Ovary (tissue), 9 donors: ENCODE data around the gene CLIC3. TPM values are rescaled to one million over a fixed set of nuclear protein-coding genes. Genes with fewer than 3 reads are reported as not detected.
A peak's percentile ranks its signal among the peaks of the same experiment; 100 is the strongest.

Experiments used
- DNase-seq, 5 donors: peaks; one replicate each; pipeline ENCODE4 v3.0.0-alpha.2; 2019 to 2020
- H3K27ac ChIP-seq, 2 donors: fragments of 200-600 bp; one replicate each; pipeline versions ENCODE4 v1.5.1 to v1.8.0; 2019 to 2022
- H3K27me3 ChIP-seq: fragments of 200-600 bp; one replicate; pipeline ENCODE4 v1.8.0; 2022
- H3K36me3 ChIP-seq: fragments of 200-600 bp; sonication (generic); one replicate; pipeline ENCODE4 v1.5.1; 2019
- H3K4me1 ChIP-seq: one replicate; pipeline ENCODE4 v1.8.1; 2013; ENCODE audit warnings: mild to moderate bottlenecking, moderate library complexity; ENCODE audit not compliant: insufficient read depth
- H3K4me3 ChIP-seq: fragments of 200-600 bp; sonication (generic); one replicate; pipeline ENCODE4 v1.5.1; 2017
- H3K9me3 ChIP-seq, 2 donors: fragments of 200-600 bp in 1 of 2; sonication (generic) in 1 of 2; one replicate each; pipeline versions ENCODE4 v1.5.1 to v1.8.1; 2013 to 2019; ENCODE audit warnings: mild to moderate bottlenecking in 1 of 2, moderate library complexity in 1 of 2
- CTCF ChIP-seq, 3 donors: fragments of 450-650 bp in 2 of 3; fragments of 200-600 bp in 1 of 3; IDR thresholded peaks; one replicate each; pipeline versions ENCODE4 v1.5.1 to v1.8.0; 2016 to 2022; ENCODE audit warnings: antibody characterized with exemption in 3 of 3, mild to moderate bottlenecking in 1 of 3
- EP300 ChIP-seq: sonication (generic); formaldehyde crosslinking; IDR thresholded peaks from one replicate; pipeline ENCODE4 v1.6.1; 2017; ENCODE audit warnings: antibody characterized with exemption
- POLR2A ChIP-seq: fragments of 450-650 bp; IDR thresholded peaks from one replicate; pipeline ENCODE4 v1.6.1; 2017; ENCODE audit warnings: antibody characterized with exemption, mild to moderate bottlenecking, moderate library complexity
- WGBS, 3 donors: extraction: QIAGEN DNeasy Blood & Tissue Kit in 1 of 3; methylation state at CpG; one replicate each; pipeline versions ENCODE4 v1.1.5 to v1.1.7; 2013 to 2017; 5-methylcytosine and 5-hydroxymethylcytosine counted together
- intact Hi-C, 4 donors: fragments of 100-400 bp; cut with DNase I; formaldehyde crosslinking; loops; one replicate each; pipeline versions ENCODE4 v1.11.0 to v1.15.1; 2022 to 2023
- polyA plus RNA-seq, 2 donors: library from polyadenylated mRNA; stranded (reverse); fragments of 200-250 nt in 1 of 2; fragments of 350-450 nt in 1 of 2; fragmentation: Illumina TruSeq in 1 of 2; extraction: RNeasy Lipid Tissue Mini Kit (QIAGEN cat#74804) in 1 of 2; gene quantifications; one replicate each; pipeline ENCODE4 v1.2.3, GENCODE V29; 2013 to 2014
- total RNA-seq, 7 donors: library from RNA; depleted of rRNA in 2 of 7; stranded (reverse); fragments of >200 nt in 2 of 7; fragmentation: NEBNext Ultra II Directional in 3 of 7; extraction: Animal tissue kit (Norgen Biotek cat#: 25700) in 3 of 7; gene quantifications; one replicate each; pipeline versions ENCODE4 v1.1.0 to v1.2.4, GENCODE V29; 2016 to 2023
- donor health status: DM: no; HTN: no; CAD: no; lungs with moderate emphysema.
- donor health status: DM: no; HTN: no; CAD: no.
- donor health status: Bipolar disorder and iron deficiency.
- donor health status: DM: yes; HTN: yes; CAD: no.
- donor health status: DM: no; HTN: no; CAD: no.
- donor health status: DM: yes; HTN: yes; CAD: no.

The CLIC3 gene
- total and polyA plus RNA-seq, 9 donors = 0.57 to 6.5 (median 1.3) TPM; not detected in 3

GRCh38 chr9:136955202-136955942 is 41.0 kb downstream of the CLIC3 start:
- Histone ChIP-seq H3K9me3 (no peaks in the 10 kb centered on the region), H3K4me1 (peaks cover 4% of the 10 kb centered on the region), H3K27ac (no peak overlapping the region), H3K4me3 (no peak overlapping the region), H3K36me3 (no peaks in the 10 kb centered on the region), H3K27me3 (no peaks in the 10 kb centered on the region)
- intact Hi-C loops = no loop called here
- peak in 1 of 5 donors; percentile 17 for DNase-seq
- 80 to 86% (median 82%) methylated on average over 14 of the region's 14 CpGs for WGBS, 3 donors
- TF ChIP-seq CTCF (IDR thresholded peaks at IDR 0.05) = no peak
- no peak for TF ChIP-seq EP300
- no peak for TF ChIP-seq POLR2A

GRCh38 chr9:136954270-136955083 is 41.9 kb downstream of the CLIC3 start:
- H3K36me3 ChIP-seq = no peaks in the 10 kb centered on the region
- TF ChIP-seq POLR2A (no peak), EP300 (no peak), CTCF (IDR thresholded peaks at IDR 0.05) (no peak)
- H3K4me1 ChIP-seq = peaks cover 6% of the 10 kb centered on the region
- no peak overlapping the region for H3K4me3 ChIP-seq
- 79 to 85% (median 83%) methylated on average over 25 of the region's 25 CpGs for WGBS, 3 donors
- peak in 1 of 5 donors; percentile 37 for DNase-seq
- no peaks in the 10 kb centered on the region for H3K27me3 ChIP-seq
- H3K27ac ChIP-seq = no peak overlapping the region
- H3K9me3 ChIP-seq = no peaks in the 10 kb centered on the region
- intact Hi-C loops = loop anchor here in 1 of 4 donors (5.0 kb wide), 1 partner anchor 78 kb away; the partner anchor contains the start of gene FUT7

GRCh38 chr9:136953771-136954269 is 42.5 kb downstream of the CLIC3 start:
- 80 to 82% (median 81%) methylated on average over 15 to 19 of the region's 19 CpGs for WGBS, 3 donors
- Histone ChIP-seq H3K27ac (no peak overlapping the region), H3K4me1 (peaks cover 7% of the 10 kb centered on the region), H3K4me3 (no peak overlapping the region), H3K9me3 (no peaks in the 10 kb centered on the region), H3K27me3 (no peaks in the 10 kb centered on the region), H3K36me3 (no peaks in the 10 kb centered on the region)
- intact Hi-C loops = loop anchor here in 1 of 4 donors (5.0 kb wide), 1 partner anchor 78 kb away; the partner anchor contains the start of gene FUT7
- no peak for TF ChIP-seq CTCF (IDR thresholded peaks at IDR 0.05)
- DNase-seq = peak in 1 of 5 donors; percentile 27

- no peaks in the 10 kb centered on the region for H3K27me3 ChIP-seq
- TF ChIP-seq CTCF (IDR thresholded peaks at IDR 0.05) (no peak), POLR2A (no peak), EP300 (no peak)
- H3K4me3 ChIP-seq = no peak overlapping the region
- peaks cover 7% of the 10 kb centered on the region for H3K4me1 ChIP-seq
- DNase-seq = peak in 1 of 5 donors; percentile 43
- no peaks in the 10 kb centered on the region for H3K36me3 ChIP-seq
- H3K9me3 ChIP-seq = no peaks in the 10 kb centered on the region
- whole genome bisulfite sequencing, 3 donors = 71 to 79% (median 79%) methylated on average over 41 to 44 of the region's 44 CpGs
- peak overlapping the region in 1 of 2 donors; percentile 77 for H3K27ac ChIP-seq
- intact Hi-C loops = loop anchor here in 1 of 4 donors (5.0 kb wide), 1 partner anchor 79 kb away; the partner anchor contains the start of gene FUT7
Observed at GRCh38 chr9:136952876-136953770, 43.2 kb downstream of the CLIC3 start.
